ENCODE data around the gene HM13.
"Not testable (repeated sequence)": the region's sequence is repeated elsewhere in the genome, so short reads cannot be mapped to it uniquely, and the experiment has no call there.

The HM13 gene

DNA sequence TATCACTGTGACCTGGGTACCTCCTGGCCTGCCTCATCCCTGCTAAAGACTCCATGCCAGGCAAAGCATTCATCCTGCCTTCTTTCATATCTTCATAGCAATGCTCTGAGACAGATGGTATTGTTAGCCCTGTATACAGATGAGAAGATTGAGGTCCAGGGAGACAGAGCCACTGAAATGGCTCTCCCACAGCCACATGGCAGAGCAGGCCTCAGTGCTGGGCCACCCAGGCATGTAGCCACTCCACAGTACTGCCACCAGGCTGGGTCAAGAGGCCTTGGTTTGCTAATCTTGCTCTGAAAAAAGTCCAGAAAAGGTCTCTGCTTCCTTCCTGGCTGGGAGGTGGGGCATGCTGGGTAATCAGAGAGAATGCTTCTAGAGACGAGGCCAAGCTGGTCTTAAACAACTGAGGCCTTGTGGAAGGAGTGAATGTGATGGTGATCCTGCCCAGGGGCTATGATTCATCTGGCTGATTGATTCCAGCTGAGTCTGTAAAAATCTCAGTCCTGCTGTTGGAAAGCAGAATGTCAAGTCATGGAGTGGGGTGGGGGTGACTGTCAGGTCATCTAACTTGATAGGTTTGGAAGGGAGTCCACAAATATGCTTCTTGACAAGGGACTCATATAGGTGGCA lies 29.8 kb downstream of the HM13 start:
- no peak for ATAC-seq

DNA sequence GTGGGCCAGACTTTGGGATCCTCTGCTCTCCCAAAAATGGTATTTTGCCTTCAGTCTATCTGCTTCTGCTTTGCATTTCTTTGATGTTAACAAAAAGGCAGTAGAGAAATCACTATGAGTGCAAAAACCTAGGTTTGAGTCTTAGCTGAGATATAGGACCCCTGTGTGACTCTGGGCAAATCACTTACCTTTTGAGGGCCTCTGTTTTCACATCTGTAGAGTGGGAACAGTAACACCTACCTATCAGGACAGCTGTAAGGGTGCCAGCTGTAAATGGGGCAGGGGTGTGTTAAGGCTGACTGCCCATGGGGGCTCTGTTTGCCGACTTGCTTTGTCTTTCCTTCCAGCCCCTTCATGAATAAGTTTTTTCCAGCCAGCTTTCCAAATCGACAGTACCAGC lies 30.4 kb downstream of the HM13 start:
- no peak for ATAC-seq

DNA sequence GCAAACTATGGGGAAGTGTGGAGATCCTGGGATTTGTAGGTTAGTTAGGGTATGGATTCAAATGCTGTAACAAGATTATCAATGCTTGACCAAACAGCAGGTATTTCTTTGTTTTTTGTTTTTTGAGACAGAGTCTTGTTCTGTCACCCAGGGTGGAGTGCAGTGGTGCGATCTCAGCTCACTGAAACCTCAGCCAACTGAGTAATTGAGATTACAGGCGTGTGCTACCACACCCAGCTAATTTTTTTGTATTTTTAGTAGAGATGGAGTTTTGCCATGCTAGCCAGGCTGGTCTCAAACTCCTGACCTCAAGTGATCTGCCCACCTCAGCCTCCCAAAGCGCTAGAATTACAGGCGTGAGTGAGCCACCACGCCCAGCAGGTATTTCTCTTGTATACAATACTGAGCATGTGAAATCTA lies 31.4 kb downstream of the HM13 start:
- not testable (repeated sequence) for ATAC-seq

DNA sequence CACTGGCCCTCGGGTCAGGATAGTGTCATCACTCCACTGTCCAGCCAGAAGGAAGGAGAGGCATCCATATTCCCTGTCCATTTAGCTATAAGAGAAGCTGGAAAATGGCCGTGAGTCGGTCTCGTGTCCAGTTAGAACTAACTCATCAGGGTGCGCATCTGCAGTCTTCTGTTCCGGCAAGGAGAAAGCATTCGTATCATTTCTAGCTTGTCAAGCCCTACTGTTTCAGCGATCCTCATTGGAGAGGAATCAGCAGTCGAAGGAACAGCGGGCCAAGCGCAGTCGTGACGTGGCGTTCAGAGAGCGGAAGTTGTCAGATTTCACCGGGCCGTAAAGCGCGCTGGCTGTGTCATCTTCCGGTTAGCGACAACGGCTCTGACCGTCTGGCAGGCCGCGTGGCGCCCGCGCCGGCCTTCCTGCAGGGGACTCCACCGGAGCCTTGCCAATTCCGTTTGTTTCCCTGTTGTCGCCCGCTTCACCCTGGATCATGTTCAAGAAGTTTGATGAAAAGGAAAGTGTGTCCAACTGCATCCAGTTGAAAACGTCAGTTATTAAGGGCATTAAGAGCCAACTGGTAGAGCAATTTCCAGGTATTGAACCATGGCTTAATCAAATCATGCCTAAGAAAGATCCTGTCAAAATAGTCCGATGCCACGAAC lies 32.9 kb downstream of the HM13 start:
- ATAC-seq: peak; percentile 81 to 83

DNA sequence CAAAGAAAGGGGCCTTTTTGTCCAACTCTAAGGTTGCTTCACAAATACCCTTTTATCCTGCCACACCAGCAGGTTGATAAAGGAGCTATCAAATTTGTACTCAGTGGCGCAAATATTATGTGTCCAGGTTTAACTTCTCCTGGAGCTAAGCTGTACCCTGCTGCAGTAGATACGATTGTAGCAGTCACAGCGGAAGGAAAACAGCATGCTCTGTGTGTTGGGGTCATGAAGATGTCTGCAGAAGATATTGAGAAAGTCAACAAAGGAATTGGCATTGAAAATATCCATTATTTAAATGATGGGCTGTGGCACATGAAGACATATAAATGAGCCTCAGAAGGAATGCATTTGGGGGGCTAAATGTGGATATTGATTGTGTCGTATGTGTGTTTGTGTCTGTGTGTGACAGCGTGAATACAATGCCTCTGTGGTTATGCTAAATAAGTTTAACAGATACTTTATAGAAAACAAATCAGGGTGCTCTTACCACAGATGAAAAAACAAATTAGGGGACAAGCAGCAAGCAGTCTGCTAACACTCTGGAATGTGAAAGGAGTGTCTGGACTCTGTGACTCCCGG lies 33.6 kb downstream of the HM13 start:
- no peak for ATAC-seq

DNA sequence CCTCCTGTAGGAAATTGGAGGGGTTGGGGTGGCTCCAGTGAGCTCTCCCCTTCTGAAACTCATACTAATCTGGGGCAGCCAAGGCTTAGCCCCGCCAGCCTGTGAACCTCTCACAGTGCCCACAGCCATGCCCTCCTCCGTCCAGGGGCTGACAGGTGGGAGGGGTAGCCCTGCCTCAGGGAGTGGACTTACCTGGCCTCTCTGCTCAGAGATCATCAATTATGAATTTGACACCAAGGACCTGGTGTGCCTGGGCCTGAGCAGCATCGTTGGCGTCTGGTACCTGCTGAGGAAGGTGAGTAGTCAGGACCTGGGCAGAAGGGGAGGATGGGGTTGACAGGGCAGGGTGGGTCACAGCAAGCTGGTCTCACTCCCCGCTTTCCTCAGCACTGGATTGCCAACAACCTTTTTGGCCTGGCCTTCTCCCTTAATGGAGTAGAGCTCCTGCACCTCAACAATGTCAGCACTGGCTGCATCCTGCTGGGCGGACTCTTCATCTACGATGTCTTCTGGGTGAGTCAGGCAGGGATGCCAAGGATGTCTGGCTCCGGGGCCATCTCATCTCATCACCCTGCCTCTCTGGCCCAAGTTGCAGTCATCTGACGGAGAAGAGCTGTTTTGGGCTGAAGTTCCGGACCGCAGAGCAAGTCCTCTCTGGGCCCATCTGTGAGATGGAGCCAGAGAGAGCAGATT lies 34.7 kb downstream of the HM13 start:
- no peak for ATAC-seq

DNA sequence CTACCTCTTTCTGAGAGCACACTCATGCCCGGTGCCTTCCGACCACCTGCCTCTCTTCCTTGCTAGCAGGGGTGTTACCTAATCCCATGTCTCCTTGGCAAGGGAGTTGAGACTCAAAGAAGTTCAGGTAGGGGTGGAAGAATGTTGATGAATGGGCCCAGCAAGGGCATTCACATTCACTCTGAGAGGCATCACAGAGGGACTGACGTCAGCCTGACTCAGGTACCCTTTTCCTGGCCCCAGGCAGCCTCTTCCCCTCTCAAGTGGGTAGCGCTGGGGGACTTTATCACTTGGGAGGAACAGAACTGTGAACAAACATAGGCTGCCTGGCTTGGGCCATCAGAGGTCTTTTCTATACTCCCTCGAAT lies 35.3 kb downstream of the HM13 start:
- ATAC-seq: no peak

DNA sequence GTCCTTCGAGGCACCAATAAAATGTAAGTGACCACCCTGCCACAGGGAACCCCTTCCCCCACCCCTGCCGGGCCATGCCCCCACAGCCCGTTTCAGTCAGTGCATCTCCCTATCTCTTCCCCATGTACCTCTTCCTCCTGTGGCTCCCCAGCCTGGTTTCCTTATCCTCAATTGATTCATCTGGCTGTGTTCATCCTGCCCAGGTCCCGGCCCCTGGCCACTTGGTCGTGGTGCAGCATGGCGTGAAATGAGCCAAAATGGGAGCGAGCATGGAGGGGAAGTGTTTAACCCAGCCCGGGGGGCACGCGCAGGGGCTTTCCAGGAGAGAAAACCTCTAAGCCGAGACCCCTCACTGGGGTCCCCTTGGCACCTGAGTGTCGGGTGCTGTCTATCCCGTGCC lies 35.9 kb downstream of the HM13 start:
- ATAC-seq: no peak

DNA sequence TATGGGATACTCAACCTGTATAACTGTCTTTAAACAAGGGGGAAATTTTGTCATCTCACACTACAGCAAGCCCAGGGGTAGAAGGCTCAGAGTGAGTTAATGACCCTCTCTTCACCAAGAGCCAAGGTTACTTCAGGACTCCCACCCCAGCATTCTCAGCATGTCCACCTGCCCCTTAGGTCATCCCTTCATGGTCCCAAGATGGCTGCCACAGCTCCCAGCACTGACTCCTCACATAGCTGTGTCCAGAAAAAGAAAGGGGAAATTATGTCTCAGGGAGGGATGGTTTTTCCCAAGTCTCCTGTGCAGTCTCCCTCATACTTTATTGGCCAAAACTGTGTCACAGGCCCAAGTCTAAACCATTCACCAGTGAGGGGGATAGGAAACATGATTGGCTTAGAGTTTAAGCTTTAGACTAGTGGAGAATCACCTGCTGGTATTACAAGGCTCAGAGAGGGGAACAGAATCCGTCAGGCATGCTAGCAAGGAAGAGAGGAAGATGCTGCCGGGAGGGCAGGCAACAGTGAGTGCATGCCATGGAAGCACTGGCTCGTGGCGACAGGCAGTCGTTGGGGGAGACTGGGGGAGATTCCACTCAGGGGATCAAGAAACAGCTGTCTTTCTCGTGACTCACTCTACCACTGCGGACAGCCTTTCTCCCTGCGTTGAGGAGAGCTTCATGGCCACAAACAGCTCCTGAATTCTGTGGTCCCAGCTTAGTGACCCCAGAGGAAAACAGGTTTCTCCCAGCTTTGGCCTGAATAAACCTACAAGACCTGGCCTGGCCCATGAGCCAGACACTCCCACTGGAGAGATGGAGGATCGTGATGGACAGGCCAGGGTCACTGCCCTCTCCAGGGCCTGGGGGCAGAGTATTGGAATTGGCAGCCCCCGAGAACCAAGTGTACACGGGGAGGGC lies 37.2 kb downstream of the HM13 start:
- ATAC-seq: no peak

DNA sequence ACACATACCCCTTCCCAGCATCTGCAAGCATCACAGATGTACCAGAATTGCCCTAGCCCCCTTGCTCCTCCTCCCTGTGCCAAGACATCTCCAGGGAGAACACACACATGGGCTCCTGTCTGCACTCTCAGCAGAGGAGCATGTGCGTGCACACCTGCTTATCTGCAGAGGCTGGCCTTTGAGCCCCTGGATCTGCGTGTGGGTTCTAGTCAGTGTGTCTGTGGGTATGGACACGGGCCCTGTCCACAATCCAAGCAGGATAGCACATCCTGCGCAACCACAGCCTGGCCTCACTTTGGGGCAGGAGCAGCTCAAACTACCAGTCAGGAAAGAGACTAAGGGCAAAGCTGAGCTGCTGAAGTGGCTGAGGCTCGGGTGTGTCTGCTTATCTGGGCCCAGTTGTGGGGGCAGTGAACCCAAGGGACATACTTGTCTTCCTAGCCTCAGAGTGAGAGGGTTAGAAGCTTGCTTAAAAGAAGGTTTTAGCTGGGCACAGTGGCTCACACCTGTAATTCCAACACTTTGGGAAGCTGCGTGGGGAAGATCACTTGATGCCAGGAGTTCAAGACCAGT lies 41.0 kb downstream of the HM13 start:
- ATAC-seq: no peak

DNA sequence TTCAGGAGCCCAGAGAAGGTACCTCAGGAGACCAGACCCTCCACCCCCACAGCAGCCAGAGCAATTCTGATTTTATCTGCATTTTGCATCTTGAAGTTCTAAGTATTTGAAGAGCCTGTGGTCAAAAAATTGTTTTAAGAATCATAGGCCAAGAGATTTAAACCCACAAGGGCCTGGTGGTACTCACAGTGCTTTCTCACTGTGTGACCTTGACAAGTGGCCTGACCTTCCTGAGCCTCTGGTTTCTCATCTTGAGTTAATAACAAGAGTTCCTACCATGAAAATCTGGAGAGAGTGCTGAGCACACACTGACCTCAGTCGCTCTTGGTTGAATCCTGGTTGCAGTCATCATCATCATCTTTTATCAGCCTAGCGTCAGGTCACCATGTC lies 45.5 kb downstream of the HM13 start:
- no peak for ATAC-seq

DNA sequence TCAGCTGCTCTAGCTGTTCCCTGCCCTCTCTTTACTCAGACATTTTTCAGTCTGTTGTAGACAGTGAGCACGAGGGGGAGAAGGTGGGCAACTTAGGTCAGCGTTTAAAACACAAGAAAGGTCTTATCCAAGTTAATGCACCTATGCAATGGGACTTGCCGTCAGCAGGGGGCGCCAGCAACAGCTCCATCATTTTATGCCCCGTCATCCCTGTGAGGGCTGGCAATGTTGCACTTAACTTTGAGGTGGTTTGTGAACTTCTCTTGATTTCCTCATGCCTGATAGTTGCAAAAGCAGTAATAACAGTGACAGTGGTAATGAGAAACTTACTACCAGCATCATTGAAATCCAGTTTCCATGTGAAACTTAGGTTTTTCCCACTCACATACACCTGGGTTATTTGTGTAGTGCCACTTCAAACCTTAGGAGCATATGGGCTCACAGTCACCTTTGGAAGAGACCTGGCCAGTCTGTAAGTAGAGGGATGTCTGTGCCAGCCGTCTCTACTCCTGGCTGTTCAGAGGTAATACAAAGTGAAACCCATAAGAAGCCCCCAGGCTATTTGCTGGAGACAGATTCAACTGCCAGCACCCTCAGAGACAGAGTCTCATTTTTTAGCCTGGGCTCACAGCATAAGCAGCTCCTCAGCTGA lies 46.0 kb downstream of the HM13 start:
- peak; percentile 71 to 73 for ATAC-seq

DNA sequence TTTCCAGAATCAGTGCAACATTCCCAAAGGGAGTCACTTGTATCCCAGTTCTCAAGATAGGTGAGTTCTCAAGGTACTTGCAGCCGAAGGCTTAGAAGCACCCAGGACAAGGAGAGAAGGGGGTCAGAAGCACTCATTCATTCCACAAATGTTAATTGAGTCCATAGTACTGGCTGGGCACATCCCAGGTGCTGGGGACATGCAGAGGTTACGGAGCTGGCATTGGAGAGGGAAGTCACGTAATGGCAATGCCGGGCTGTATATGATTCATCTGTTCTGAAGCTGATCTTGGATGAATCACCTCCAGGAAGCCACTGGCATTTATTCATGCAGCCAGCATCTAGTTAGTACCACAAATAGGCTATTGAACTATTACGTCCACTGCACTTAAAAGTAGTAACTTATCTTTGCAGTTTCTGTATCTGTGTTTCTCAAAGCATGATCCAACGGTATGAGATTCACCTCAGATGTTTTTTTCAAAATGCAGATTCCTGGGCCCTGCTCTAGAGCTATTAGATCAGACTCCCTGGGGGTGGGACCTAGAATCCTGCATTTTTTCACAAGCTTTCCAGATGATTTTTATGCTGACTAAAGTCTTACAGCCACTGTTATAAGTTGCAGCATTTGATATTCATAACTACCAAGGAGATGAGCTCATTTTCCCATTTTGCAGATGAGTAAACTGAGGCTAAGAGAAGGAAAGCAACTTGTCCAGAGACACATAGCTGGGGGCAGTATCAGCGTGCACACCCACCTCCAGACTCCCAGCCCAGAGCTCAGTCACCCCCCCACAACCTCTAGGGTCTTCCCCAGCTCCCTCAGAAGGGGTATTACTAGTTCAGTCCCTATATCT lies 46.7 kb downstream of the HM13 start:
- ATAC-seq: peak; percentile 23 to 47

DNA sequence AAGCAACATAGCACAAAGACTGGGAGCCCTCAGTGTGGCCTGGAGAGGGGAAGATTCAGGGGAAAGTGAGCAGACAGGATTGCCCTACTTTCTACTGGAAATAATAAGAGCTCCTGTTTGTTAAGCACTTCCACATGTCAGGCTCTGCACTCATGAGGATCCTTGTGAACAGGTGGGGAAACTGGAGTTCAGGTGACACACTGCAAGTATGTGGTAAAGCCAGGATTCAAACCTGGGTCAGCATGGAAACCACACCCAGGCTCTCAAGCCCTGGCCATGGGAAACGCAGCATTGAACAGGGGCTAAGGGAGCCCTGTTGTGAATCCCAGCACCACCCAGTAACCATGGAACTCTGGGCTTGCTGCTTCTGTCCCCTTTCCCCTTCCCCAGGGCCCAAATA lies 48.0 kb downstream of the HM13 start:
- no peak for ATAC-seq

DNA sequence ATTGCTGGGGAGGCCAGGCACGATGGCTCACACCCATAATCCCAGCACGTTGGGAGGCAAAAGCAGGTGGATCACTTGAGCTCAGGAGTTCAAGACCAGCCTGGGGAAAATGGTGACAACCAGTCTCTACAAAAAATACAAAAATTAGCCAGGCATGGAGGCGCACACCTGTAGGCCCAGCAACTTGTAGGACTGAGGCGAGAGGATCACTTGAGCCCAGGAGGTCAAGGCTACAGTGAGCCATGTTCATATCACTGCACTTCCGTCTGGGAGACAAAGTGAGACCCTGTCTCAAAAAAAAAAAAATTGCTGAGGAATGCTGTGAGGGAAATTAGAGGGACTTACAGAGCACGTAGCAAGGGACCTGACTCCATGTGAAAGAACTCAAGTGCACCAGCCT lies 50.0 kb downstream of the HM13 start:
- no peak for ATAC-seq

DNA sequence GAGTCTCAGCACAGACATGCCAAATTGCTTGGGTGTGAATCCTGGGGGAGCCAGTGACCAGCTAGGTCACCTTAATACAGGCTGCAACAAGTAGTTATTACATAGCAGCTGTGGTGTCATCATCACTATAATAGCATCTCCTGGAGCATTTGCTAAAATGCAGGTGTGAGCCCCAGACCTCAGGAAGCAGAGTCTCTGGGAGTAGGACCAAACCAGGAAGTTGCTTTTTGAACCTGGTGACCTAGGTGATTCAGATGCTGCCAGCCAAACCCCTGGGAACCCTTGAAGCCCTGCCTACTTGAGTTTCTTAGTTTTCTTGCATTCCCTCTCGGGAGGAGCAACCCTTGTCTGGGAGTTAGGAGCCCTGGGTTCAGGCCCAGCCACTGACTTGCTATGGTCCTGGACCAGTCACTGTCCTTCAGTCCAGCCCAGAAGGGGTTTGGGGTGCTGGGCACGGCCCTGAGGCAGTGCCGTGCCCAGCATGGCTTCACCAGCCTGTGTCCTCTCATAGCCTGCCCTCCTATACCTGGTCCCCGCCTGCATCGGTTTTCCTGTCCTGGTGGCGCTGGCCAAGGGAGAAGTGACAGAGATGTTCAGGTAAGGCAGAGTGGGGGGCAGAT lies 51.6 kb downstream of the HM13 start:
- no peak for ATAC-seq

DNA sequence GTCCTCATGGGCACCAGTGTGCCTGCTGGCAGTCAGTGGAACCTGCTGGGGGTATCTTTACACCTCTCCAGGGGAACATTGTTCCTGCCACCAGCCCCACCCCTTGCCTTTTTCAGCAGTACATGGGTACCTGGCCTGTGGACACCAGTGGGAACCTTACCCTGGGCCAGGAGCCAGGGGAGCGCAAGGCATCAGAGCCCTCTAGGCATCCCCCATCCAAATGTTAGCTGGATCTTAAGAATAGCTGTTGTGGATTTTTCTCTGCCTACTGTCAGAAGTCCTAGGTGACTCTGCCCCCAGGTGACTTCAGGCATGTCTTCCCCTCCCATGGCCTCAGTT lies 52.0 kb downstream of the HM13 start:
- ATAC-seq: no peak

DNA sequence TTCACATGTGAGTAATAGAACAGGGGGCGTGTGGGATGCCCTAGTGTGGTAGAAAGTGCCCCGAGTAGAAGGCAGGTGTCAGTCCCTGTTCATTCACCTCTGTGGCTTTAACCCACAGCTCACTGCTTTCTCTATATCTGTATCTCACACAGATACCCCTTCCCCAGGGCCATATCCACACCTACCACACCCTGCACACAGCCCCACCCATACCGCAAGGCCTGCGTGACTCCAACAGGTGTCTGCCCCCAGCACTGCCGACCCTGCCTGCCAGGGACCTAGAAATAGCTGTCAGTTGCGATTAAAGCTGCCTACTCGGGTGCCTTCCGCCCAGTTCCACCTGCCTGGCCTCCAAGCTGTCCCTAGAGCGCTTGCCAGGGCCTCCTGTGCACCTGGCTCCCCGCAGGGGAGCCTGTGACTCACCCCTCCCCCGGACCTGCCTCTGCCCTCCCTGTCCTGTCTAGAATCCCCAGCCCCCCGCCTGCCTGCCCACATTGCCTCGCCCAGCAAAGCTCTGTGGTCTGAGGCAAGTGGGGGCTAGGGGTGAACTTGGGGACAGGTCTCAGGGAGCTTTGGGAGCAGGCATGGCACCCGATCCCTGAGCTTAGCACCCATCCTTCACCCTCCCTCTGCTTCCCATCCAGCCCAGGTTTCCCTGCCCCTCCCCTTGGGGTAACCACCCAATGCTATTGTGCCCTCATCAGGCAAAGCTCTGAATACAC lies 52.6 kb downstream of the HM13 start:
- peak; percentile 36 to 48 for ATAC-seq

DNA sequence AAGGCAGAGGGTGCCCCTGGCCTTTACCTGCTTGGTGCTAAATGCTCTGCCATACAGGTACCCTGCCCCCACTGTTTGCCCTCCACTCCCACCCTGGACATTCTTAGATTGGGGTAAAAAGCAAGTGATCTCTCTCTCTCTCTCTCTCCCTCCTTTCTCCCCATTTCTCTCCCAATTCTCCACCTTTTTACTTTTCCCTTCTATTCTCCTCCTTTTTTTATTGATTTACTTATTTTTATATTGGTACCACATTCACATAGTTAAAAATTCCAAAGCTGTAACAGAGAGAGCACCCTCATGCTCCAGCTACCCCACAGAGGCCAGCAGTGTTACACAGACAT lies 53.1 kb downstream of the HM13 start:
- ATAC-seq: no peak

All from activated CD4-positive, CD25-positive, alpha-beta regulatory T cell treated with anti-CD3 and anti-CD28 coated beads, Interleukin-2, amount 50 U/mL, for 24 hours (primary cell).